ENCODE measurements around the gene KRTAP12-3. TPM values are rescaled to one million over a fixed set of nuclear protein-coding genes. Genes with fewer than 3 reads are reported as not detected.
"Not testable (repeated sequence)": the region's sequence is repeated elsewhere in the genome, so short reads cannot be mapped to it uniquely, and the experiment has no call there.

The KRTAP12-3 gene
- polyA plus RNA-seq, 1 donor: not detected

GRCh38 chr21:44686000-44686781, 28.5 kb downstream of the KRTAP12-3 start:
- DNase-seq: no peak

- DNase-seq: no peak
These were observed 29.3 kb downstream of the KRTAP12-3 start for GRCh38 chr21:44686843-44687561.

GRCh38 chr21:44687671-44688070, 29.9 kb downstream of the KRTAP12-3 start:
- no peak for DNase-seq

GRCh38 chr21:44689740-44690139, 32.0 kb downstream of the KRTAP12-3 start:
- DNase-seq: not testable (repeated sequence)

GRCh38 chr21:44691686-44692085, 34.0 kb downstream of the KRTAP12-3 start:
- DNase-seq: no peak

- DNase-seq: no peak
These were observed 35.2 kb downstream of the KRTAP12-3 start for GRCh38 chr21:44692798-44693512.

GRCh38 chr21:44694776-44695175, 37.0 kb downstream of the KRTAP12-3 start:
- no peak for DNase-seq

- DNase-seq: no peak
These were observed 37.5 kb downstream of the KRTAP12-3 start for GRCh38 chr21:44695184-44695583.

GRCh38 chr21:44695641-44696040, 37.9 kb downstream of the KRTAP12-3 start:
- DNase-seq: no peak

- no peak for DNase-seq
These were observed 38.8 kb downstream of the KRTAP12-3 start for GRCh38 chr21:44696572-44696971.

- not testable (repeated sequence) for DNase-seq
These were observed 39.6 kb downstream of the KRTAP12-3 start, which contains the start of gene KRTAP10-12 for GRCh38 chr21:44697172-44697810. Gene KRTAP10-12, plus strand, starts transcription at chr21:44697172. Its CDS starts 30 bp downstream, at chr21:44697202.

- DNase-seq: no peak
These were observed 40.3 kb downstream of the KRTAP12-3 start for GRCh38 chr21:44697811-44698734.

GRCh38 chr21:44699502-44700001, 41.8 kb downstream of the KRTAP12-3 start:
- DNase-seq: no peak

- no peak for DNase-seq
These were observed 42.6 kb downstream of the KRTAP12-3 start for GRCh38 chr21:44700101-44701022.

- DNase-seq: no peak
These were observed 43.3 kb downstream of the KRTAP12-3 start for GRCh38 chr21:44701023-44701400.

- DNase-seq: no peak
These were observed 43.8 kb downstream of the KRTAP12-3 start for GRCh38 chr21:44701541-44701940.

GRCh38 chr21:44702111-44702972, 44.6 kb downstream of the KRTAP12-3 start:
- no peak for DNase-seq

GRCh38 chr21:44702973-44703730, 45.4 kb downstream of the KRTAP12-3 start:
- DNase-seq: no peak
